NK-92 (cell line): ENCODE data around the gene UGT2B7.

ENCODE experiments used
- DNase-seq: peaks from one replicate; lab custom pipeline; 2025; ENCODE audit not compliant: unreplicated experiment; lab: John Stamatoyannopoulos, UW

The UGT2B7 gene

DNA sequence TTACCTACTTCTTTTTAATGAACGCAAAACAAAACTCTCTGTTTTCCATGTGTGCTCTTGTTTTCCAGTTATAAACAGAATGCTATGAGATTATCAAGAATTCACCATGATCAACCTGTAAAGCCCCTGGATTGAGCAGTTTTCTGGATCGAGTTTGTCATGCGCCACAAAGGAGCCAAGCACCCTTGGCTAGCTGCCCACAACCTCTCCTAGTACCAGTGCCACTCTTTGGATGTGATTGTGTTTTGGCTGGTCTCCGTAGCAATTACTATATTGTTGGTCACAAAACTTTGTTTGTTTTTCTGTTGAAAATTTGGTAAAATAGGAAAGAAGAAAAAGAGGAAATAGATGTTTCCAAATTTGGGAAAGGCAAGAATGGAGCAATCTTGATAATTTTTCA, 51.1 kb downstream of the UGT2B7 start:
- DNase-seq = no peak

DNA sequence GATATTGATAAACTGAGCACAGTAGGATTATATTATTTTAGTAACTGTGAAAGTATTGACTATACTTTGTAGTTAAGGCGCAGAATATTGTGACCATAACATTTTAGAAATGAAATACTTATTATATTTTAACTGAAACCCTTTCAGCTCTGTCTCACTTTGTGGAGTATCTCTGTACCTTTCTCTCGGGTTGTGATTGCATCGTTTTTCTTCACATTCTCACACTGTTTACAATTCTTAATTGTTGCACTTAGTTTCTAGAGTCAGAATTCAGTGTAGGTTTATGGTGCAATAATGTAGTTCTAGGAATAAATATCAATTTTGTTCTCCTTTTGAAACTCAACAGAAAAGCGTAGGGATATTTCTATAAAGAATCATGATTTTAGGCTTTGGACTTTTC, 57.7 kb downstream of the UGT2B7 start:
- no peak for DNase-seq

DNA sequence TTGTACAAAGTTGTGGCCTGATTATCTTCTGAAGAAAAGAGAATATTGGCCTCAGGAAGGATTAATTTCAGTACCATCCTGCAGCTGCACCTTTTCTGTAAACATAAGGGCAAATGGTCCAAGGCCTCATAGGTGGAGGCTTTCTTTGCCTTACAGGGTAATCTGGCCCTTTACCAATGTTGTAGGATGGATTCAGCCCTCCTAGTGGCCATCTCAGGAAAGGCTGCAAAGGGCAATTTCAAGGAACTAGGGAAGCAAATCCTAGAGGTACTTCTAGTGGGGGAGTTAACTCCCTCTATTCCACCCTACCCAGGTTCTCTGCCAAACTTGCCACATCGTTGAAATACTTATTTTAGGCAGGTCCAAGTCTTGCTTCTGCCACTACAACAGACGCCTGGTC, 60.6 kb downstream of the UGT2B7 start:
- DNase-seq = no peak
